Measurements from ENCODE around the gene UBE4B.
"Not testable (repeated sequence)": the region's sequence is repeated elsewhere in the genome, so short reads cannot be mapped to it uniquely, and the experiment has no call there.

The UBE4B gene

DNA sequence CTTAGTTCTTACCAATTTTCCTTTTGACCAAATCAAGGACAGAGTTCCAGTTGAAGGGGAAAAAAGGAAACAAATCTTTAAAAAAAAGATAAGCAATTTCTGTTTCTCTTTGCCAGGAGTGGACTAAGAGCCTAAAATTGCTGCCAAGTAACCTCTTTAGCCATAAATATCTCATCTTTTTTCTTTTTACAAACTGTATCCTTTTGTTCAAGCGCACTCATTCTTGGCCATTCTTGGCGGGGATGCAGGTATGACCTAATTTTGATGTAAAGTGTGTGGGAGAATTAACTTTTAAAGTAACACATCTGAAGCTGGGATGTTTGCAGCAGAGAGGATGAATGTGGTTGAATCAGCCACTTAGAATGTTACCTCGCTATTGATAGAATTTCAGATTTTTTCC, 164.2 kb downstream of the UBE4B start:
- H4K20me1 ChIP-seq (ENCODE audit: insufficient read depth, low read length) = no peaks in the 10 kb centered on the region
- TF ChIP-seq EZH2 (IDR thresholded peaks at IDR 0.05; ENCODE audit: borderline replicate concordance, low read depth, low read length, severe bottlenecking) = no peak
- TF ChIP-seq, protein P1, sequence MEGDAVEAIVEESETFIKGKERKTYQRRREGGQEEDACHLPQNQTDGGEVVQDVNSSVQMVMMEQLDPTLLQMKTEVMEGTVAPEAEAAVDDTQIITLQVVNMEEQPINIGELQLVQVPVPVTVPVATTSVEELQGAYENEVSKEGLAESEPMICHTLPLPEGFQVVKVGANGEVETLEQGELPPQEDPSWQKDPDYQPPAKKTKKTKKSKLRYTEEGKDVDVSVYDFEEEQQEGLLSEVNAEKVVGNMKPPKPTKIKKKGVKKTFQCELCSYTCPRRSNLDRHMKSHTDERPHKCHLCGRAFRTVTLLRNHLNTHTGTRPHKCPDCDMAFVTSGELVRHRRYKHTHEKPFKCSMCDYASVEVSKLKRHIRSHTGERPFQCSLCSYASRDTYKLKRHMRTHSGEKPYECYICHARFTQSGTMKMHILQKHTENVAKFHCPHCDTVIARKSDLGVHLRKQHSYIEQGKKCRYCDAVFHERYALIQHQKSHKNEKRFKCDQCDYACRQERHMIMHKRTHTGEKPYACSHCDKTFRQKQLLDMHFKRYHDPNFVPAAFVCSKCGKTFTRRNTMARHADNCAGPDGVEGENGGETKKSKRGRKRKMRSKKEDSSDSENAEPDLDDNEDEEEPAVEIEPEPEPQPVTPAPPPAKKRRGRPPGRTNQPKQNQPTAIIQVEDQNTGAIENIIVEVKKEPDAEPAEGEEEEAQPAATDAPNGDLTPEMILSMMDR (IDR thresholded peaks at IDR 0.05; ENCODE audit: borderline replicate concordance, extremely low read depth, low read length, poor library complexity, severe bottlenecking) = no peak
- H3K79me2 ChIP-seq (ENCODE audit: insufficient read depth, low read length) = no peaks in the 10 kb centered on the region
- peaks cover 3% of the 10 kb centered on the region for H3K27me3 ChIP-seq (ENCODE audit: insufficient read depth, low read length, poor library complexity)
- H3K4me2 ChIP-seq (ENCODE audit: insufficient read depth, low read length) = no peak overlapping the region
- no peak overlapping the region for H3K9ac ChIP-seq (ENCODE audit: low read depth, low read length)
- H3K9me3 ChIP-seq (ENCODE audit: insufficient read depth, low read length, severe bottlenecking) = no peaks in the 10 kb centered on the region
- H3K27ac ChIP-seq (ENCODE audit: low read length) = no peak overlapping the region
- H3K36me3 ChIP-seq (ENCODE audit: insufficient read depth, low read length) = no peaks in the 10 kb centered on the region
- H3K4me1 ChIP-seq (ENCODE audit: insufficient read depth, low read length) = no peaks in the 10 kb centered on the region
- no peak overlapping the region for H3K4me3 ChIP-seq (ENCODE audit: low read depth in 1 of 2, low read length in 2 of 2)
- no peak overlapping the region for H2AFZ ChIP-seq (ENCODE audit: low read depth, low read length)
- no peak for DNase-seq
- no peak for ATAC-seq (ENCODE audit: insufficient read depth, low read depth)

DNA sequence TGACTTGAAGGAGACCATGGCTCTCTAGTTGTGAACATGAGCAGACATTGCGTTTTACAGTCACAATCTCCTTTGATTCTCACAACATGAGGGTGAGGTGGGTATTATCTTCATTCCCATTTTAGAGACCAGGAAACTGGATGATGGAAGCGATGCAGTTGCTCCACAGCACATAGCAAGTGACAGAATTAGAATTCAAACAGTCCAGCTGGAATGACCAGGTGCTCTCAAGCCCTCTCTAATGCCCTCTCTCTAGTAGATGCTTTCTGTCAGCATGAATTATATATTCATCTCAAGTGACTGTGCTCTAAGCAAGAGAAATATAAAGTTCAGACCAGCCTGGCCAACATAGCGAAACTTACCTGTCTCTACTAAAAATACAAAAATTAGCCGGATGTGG, 167.9 kb downstream of the UBE4B start:
- ATAC-seq (ENCODE audit: insufficient read depth, low read depth) = no peak
- no peak overlapping the region for H3K4me3 ChIP-seq (ENCODE audit: low read depth in 1 of 2, low read length in 2 of 2)

DNA sequence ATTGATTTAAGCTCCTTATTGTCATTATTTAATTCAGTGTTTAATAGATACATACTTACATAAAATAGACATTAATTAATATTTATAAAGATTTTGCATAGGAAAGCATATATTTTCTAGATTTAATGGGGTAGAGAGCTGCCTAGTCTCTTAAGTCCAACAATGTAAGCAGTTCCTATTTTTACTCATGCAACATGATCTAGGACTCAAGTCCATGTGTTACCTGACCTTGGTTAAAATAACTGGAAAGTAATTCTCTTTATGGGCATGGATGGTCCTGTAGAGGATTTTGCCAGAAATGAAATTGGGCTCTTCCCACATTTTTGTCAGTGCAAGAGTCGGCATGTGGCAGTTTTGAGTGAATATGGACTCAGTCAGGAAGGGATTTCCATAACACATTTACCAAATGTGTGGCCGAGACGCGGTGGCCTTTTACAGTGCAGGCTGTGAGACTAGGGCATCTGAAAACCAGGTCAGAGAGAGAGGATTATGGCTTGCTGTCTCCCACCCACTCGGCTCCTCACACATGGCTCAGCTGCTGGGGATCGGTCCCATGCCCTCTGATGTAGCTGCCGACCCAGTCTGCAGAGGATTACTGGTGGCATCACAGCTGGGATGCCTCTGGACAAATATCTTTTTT, 171.4 kb downstream of the UBE4B start:
- TF ChIP-seq EZH2 (IDR thresholded peaks at IDR 0.05; ENCODE audit: borderline replicate concordance, low read depth, low read length, severe bottlenecking) = no peak
- TF ChIP-seq, protein P1 (IDR thresholded peaks at IDR 0.05; ENCODE audit: borderline replicate concordance, extremely low read depth, low read length, poor library complexity, severe bottlenecking) = no peak
- DNase-seq (no peak), ATAC-seq (ENCODE audit: insufficient read depth, low read depth) (no peak)
- H3K27me3 ChIP-seq (ENCODE audit: insufficient read depth, low read length, poor library complexity) = peaks cover 3% of the 10 kb centered on the region
- no peak overlapping the region for H3K9ac ChIP-seq (ENCODE audit: low read depth, low read length)
- H3K4me3 ChIP-seq (ENCODE audit: low read depth in 1 of 2, low read length in 2 of 2) = no peak overlapping the region
- no peaks in the 10 kb centered on the region for H3K9me3 ChIP-seq (ENCODE audit: insufficient read depth, low read length, severe bottlenecking)
- H3K4me1 ChIP-seq (ENCODE audit: insufficient read depth, low read length) = peaks cover under 1% of the 10 kb centered on the region; the same call in 1 of the 2 replicates
- H4K20me1 ChIP-seq (ENCODE audit: insufficient read depth, low read length) = no peaks in the 10 kb centered on the region
- no peaks in the 10 kb centered on the region for H3K79me2 ChIP-seq (ENCODE audit: insufficient read depth, low read length)
- H3K4me2 ChIP-seq (ENCODE audit: insufficient read depth, low read length) = no peak overlapping the region
- no peak overlapping the region for H2AFZ ChIP-seq (ENCODE audit: low read depth, low read length)
- no peak overlapping the region for H3K27ac ChIP-seq (ENCODE audit: low read length)
- H3K36me3 ChIP-seq (ENCODE audit: insufficient read depth, low read length) = no peaks in the 10 kb centered on the region

More for the DNA sequence above, 167.9 kb downstream of the UBE4B start:
- H3K79me2 ChIP-seq (ENCODE audit: insufficient read depth, low read length) = no peaks in the 10 kb centered on the region
- H3K36me3 ChIP-seq (ENCODE audit: insufficient read depth, low read length) = no peaks in the 10 kb centered on the region
- H3K4me1 ChIP-seq (ENCODE audit: insufficient read depth, low read length) = no peaks in the 10 kb centered on the region
- no peak overlapping the region for H3K9ac ChIP-seq (ENCODE audit: low read depth, low read length)
- peaks cover 3% of the 10 kb centered on the region for H3K27me3 ChIP-seq (ENCODE audit: insufficient read depth, low read length, poor library complexity)
- H3K9me3 ChIP-seq (ENCODE audit: insufficient read depth, low read length, severe bottlenecking) = no peaks in the 10 kb centered on the region
- TF ChIP-seq EZH2 (IDR thresholded peaks at IDR 0.05; ENCODE audit: borderline replicate concordance, low read depth, low read length, severe bottlenecking) = no peak
- TF ChIP-seq, protein P1 (IDR thresholded peaks at IDR 0.05; ENCODE audit: borderline replicate concordance, extremely low read depth, low read length, poor library complexity, severe bottlenecking) = no peak
- no peak for DNase-seq
- H3K4me2 ChIP-seq (ENCODE audit: insufficient read depth, low read length) = no peak overlapping the region
- no peak overlapping the region for H3K27ac ChIP-seq (ENCODE audit: low read length)
- no peak overlapping the region for H2AFZ ChIP-seq (ENCODE audit: low read depth, low read length)
- H4K20me1 ChIP-seq (ENCODE audit: insufficient read depth, low read length) = no peaks in the 10 kb centered on the region

DNA sequence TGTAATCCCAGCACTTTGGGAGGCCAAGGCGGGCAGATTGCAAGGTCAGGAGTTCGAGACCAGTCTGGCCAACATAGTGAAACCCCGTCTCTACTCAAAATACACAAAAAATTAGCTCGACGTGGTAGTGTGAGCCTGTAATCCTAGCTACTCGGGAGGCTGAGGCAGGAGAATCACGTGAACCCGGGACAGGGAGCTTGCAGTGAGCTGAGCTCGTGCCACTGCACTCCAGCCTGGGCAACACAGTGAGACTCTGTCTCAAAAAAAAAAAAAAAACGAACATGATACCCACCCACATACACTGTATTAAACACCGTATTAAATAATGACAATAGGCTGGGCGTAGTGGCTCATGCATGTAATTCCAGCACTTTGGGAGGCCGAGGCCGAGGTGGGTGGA, 172.4 kb downstream of the UBE4B start:
- H3K27ac ChIP-seq (ENCODE audit: low read length); H3K4me2 ChIP-seq (ENCODE audit: insufficient read depth, low read length); H3K36me3 ChIP-seq (ENCODE audit: insufficient read depth, low read length); H2AFZ ChIP-seq (ENCODE audit: low read depth, low read length); H3K79me2 ChIP-seq (ENCODE audit: insufficient read depth, low read length); H4K20me1 ChIP-seq (ENCODE audit: insufficient read depth, low read length); H3K4me3 ChIP-seq (ENCODE audit: low read depth in 1 of 2, low read length in 2 of 2); ATAC-seq (ENCODE audit: insufficient read depth, low read depth); H3K4me1 ChIP-seq (ENCODE audit: insufficient read depth, low read length); H3K27me3 ChIP-seq (ENCODE audit: insufficient read depth, low read length, poor library complexity); H3K9ac ChIP-seq (ENCODE audit: low read depth, low read length); DNase-seq; H3K9me3 ChIP-seq (ENCODE audit: insufficient read depth, low read length, severe bottlenecking): not testable (repeated sequence)

All from DND-41 (cell line).